Tibial artery (tissue), 4 donors: ENCODE data around the gene FAM217A.
"Not testable (repeated sequence)": the region's sequence is repeated elsewhere in the genome, so short reads cannot be mapped to it uniquely, and the experiment has no call there.

ENCODE experiments used
- DNase-seq, 2 donors: peaks; one replicate each; pipeline ENCODE4 v3.0.0-alpha.2; 2019
- H3K27ac ChIP-seq, 2 donors: fragments of 200-600 bp; sonication (generic) in 1 of 2; 1 replicate in 1 of 2; 2 replicates in 1 of 2; pipeline ENCODE4 v1.5.1; 2018 to 2019; ENCODE audit warnings: mild to moderate bottlenecking in 1 of 2
- H3K27me3 ChIP-seq, 2 donors: fragments of 200-600 bp; sonication (generic) in 1 of 2; one replicate each; pipeline versions ENCODE4 v1.5.1 to v1.6.0; 2016 to 2019
- H3K36me3 ChIP-seq, 3 donors: fragments of 200-600 bp; sonication (generic) in 2 of 3; one replicate each; pipeline ENCODE4 v1.5.1; 2016 to 2019; ENCODE audit warnings: mild to moderate bottlenecking in 2 of 3
- H3K4me1 ChIP-seq, 4 donors: fragments of 200-600 bp; sonication (generic) in 2 of 4; 1 replicate in 3 of 4; 2 replicates in 1 of 4; pipeline ENCODE4 v1.5.1; 2016 to 2019
- H3K4me3 ChIP-seq, 2 donors: fragments of 200-600 bp; sonication (generic) in 1 of 2; 1 replicate in 1 of 2; 2 replicates in 1 of 2; pipeline ENCODE4 v1.5.1; 2018 to 2019; ENCODE audit warnings: mild to moderate bottlenecking in 2 of 2
- H3K9me3 ChIP-seq, 3 donors: fragments of 200-600 bp; sonication (generic) in 1 of 3; one replicate each; pipeline ENCODE4 v1.5.1; 2016 to 2019
- CTCF ChIP-seq, 2 experiments: fragments of 200-600 bp in 1 of 2; fragments of 450-650 bp in 1 of 2; IDR thresholded peaks; one replicate each; pipeline ENCODE4 v1.5.1; 2017 to 2019; ENCODE audit warnings: antibody characterized with exemption in 2 of 2, mild to moderate bottlenecking in 1 of 2, moderate library complexity in 1 of 2
- intact Hi-C: fragments of 100-400 bp; cut with DNase I; formaldehyde crosslinking; loops from one replicate; pipeline ENCODE4 v1.15.0; 2023; ENCODE audit warnings: low total_unique reads

FAM217A gene

GRCh38 chr6:4100655-4101054 is 21.7 kb upstream of the FAM217A start:
- TF ChIP-seq CTCF (IDR thresholded peaks at IDR 0.05) = no peak

GRCh38 chr6:4093288-4093687 is 14.4 kb upstream of the FAM217A start:
- H3K36me3 ChIP-seq = no peaks in the 10 kb centered on the region
- no peak overlapping the region for H3K4me3 ChIP-seq
- no peak for DNase-seq
- H3K9me3 ChIP-seq = no peaks in the 10 kb centered on the region
- TF ChIP-seq CTCF (IDR thresholded peaks at IDR 0.05) = no peak
- H3K4me1 ChIP-seq = no peaks in the 10 kb centered on the region
- H3K27me3 ChIP-seq = no peaks in the 10 kb centered on the region
- no peak overlapping the region for H3K27ac ChIP-seq
- intact Hi-C loops = no loop called here

More at GRCh38 chr6:4100655-4101054, 21.7 kb upstream of the FAM217A start:
- intact Hi-C loops = no loop called here
- Histone ChIP-seq H3K9me3 (no peaks in the 10 kb centered on the region), H3K27ac (no peak overlapping the region), H3K4me1 (no peaks in the 10 kb centered on the region), H3K4me3 (no peak overlapping the region), H3K27me3 (no peaks in the 10 kb centered on the region), H3K36me3 (no peaks in the 10 kb centered on the region)
- DNase-seq = no peak

GRCh38 chr6:4091941-4092340 is 13.0 kb upstream of the FAM217A start:
- H3K4me3 ChIP-seq = no peak overlapping the region
- intact Hi-C loops = no loop called here
- no peaks in the 10 kb centered on the region for H3K9me3 ChIP-seq
- H3K27me3 ChIP-seq = no peaks in the 10 kb centered on the region
- no peaks in the 10 kb centered on the region for H3K36me3 ChIP-seq
- no peaks in the 10 kb centered on the region for H3K4me1 ChIP-seq
- DNase-seq = no peak
- TF ChIP-seq CTCF (IDR thresholded peaks at IDR 0.05) = no peak
- no peak overlapping the region for H3K27ac ChIP-seq

- H3K4me3 ChIP-seq, H3K36me3 ChIP-seq, H3K9me3 ChIP-seq, DNase-seq, H3K4me1 ChIP-seq, intact Hi-C loops, H3K27me3 ChIP-seq, H3K27ac ChIP-seq: not testable (repeated sequence)
These were observed 11.1 kb upstream of the FAM217A start for GRCh38 chr6:4090043-4090442.

GRCh38 chr6:4088704-4089103 is 9.8 kb upstream of the FAM217A start:
- TF ChIP-seq CTCF (IDR thresholded peaks at IDR 0.05) = no peak
- no peaks in the 10 kb centered on the region for H3K4me1 ChIP-seq
- H3K27me3 ChIP-seq = no peaks in the 10 kb centered on the region
- H3K27ac ChIP-seq = no peak overlapping the region
- no peaks in the 10 kb centered on the region for H3K36me3 ChIP-seq
- no peak for DNase-seq
- H3K9me3 ChIP-seq = no peaks in the 10 kb centered on the region
- no peak overlapping the region for H3K4me3 ChIP-seq
- intact Hi-C loops = no loop called here

DNA sequence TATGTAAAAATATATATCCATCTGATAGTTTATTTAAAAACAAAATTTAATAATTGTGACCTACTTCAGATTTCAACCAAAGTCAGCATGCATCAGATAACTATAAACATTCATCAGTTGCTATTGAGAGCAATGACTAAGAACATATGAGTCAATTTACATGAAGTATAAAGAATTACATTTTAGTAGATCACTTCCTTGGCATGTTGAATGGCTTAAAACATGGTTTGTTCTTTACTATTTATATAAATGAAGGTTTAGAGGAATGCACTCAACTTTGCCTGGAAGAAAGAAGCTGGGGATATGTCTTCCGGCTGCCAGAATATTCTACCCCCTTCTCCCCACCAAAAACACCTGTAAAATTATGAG is 6.4 kb upstream of the FAM217A start:
- Histone ChIP-seq H3K4me1 (no peaks in the 10 kb centered on the region), H3K36me3 (no peaks in the 10 kb centered on the region), H3K27me3 (no peaks in the 10 kb centered on the region), H3K27ac (no peak overlapping the region), H3K4me3 (no peak overlapping the region), H3K9me3 (no peaks in the 10 kb centered on the region)
- no peak for TF ChIP-seq CTCF (IDR thresholded peaks at IDR 0.05)
- intact Hi-C loops = no loop called here
- no peak for DNase-seq
